ENCODE data around the gene VGF.
"Not testable (repeated sequence)": the region's sequence is repeated elsewhere in the genome, so short reads cannot be mapped to it uniquely, and the experiment has no call there.

Gene VGF

GRCh38 chr7:101113836-101114235 is 51.5 kb downstream of the VGF start:
- DNase-seq, result no peak

- DNase-seq, result not testable (repeated sequence)
Observed at GRCh38 chr7:101113140-101113539, 52.2 kb downstream of the VGF start.
